ENCODE data around the gene MRPS14.

The MRPS14 gene

GRCh38 chr1:175019524-175019923, 3.7 kb downstream of the MRPS14 start:
- no peak for DNase-seq

GRCh38 chr1:175015243-175015642, 8.0 kb downstream of the MRPS14 start:
- no peak for DNase-seq

- no peak for DNase-seq
These were observed 9.8 kb downstream of the MRPS14 start for GRCh38 chr1:175013445-175013844.

- DNase-seq, result no peak
These were observed 13.7 kb downstream of the MRPS14 start for GRCh38 chr1:175009532-175009931.

- DNase-seq, result no peak
These were observed 18.0 kb downstream of the MRPS14 start for GRCh38 chr1:175005085-175005783.

GRCh38 chr1:175003521-175003920, 19.7 kb downstream of the MRPS14 start:
- DNase-seq, result no peak

GRCh38 chr1:175002910-175003517, 20.2 kb downstream of the MRPS14 start:
- DNase-seq, result no peak

- no peak for DNase-seq
These were observed 22.5 kb downstream of the MRPS14 start for GRCh38 chr1:175000697-175001187.

- DNase-seq, result peak; percentile 47
These were observed 23.1 kb downstream of the MRPS14 start, which contains the start of gene CACYBP for GRCh38 chr1:174999936-175000696. CACYBP (plus strand) TSS chr1:174999947; CDS start chr1:175000181, 234 bp downstream.

GRCh38 chr1:174999216-174999935, 23.8 kb downstream of the MRPS14 start:
- DNase-seq, result peak; percentile 99

- DNase-seq, result peak; percentile 88
These were observed 24.5 kb downstream of the MRPS14 start for GRCh38 chr1:174998569-174999215.

- no peak for DNase-seq
These were observed 26.2 kb downstream of the MRPS14 start for GRCh38 chr1:174997041-174997440.

GRCh38 chr1:174996476-174996875, 26.7 kb downstream of the MRPS14 start:
- no peak for DNase-seq

GRCh38 chr1:174995916-174996315, 27.3 kb downstream of the MRPS14 start:
- DNase-seq, result no peak

- no peak for DNase-seq
These were observed 28.1 kb downstream of the MRPS14 start for GRCh38 chr1:174995121-174995520.

GRCh38 chr1:174991473-174991872, 31.8 kb downstream of the MRPS14 start:
- DNase-seq, result no peak

- DNase-seq, result no peak
These were observed 32.7 kb downstream of the MRPS14 start for GRCh38 chr1:174990382-174990999.

- DNase-seq, result no peak
These were observed 33.5 kb downstream of the MRPS14 start for GRCh38 chr1:174989536-174990220.

- no peak for DNase-seq
These were observed 34.2 kb downstream of the MRPS14 start for GRCh38 chr1:174988986-174989385.

GRCh38 chr1:174988539-174988938, 34.7 kb downstream of the MRPS14 start:
- no peak for DNase-seq

GRCh38 chr1:174984952-174985351, 38.3 kb downstream of the MRPS14 start:
- no peak for DNase-seq
